ENCODE results near the gene FXYD7.

Gene FXYD7

GRCh38 chr19:35202722-35203688 is 60.0 kb downstream of the FXYD7 start:
- H3K4me3 ChIP-seq (replicated peaks; ENCODE audit: low read depth, low read length), result no peak overlapping the region
- DNase-seq (ENCODE audit: extremely low read depth, low read depth), result no peak
- no peak for TF ChIP-seq CTCF (IDR thresholded peaks at IDR 0.05; ENCODE audit: low read depth, low read length, missing control alignments)

Data from HFF-Myc (cell line).